Measurements from ENCODE around the gene EMD.

GRCh38 chrX:154371017-154371788 is 7.9 kb upstream of the EMD start:
- TF ChIP-seq, protein P1, sequence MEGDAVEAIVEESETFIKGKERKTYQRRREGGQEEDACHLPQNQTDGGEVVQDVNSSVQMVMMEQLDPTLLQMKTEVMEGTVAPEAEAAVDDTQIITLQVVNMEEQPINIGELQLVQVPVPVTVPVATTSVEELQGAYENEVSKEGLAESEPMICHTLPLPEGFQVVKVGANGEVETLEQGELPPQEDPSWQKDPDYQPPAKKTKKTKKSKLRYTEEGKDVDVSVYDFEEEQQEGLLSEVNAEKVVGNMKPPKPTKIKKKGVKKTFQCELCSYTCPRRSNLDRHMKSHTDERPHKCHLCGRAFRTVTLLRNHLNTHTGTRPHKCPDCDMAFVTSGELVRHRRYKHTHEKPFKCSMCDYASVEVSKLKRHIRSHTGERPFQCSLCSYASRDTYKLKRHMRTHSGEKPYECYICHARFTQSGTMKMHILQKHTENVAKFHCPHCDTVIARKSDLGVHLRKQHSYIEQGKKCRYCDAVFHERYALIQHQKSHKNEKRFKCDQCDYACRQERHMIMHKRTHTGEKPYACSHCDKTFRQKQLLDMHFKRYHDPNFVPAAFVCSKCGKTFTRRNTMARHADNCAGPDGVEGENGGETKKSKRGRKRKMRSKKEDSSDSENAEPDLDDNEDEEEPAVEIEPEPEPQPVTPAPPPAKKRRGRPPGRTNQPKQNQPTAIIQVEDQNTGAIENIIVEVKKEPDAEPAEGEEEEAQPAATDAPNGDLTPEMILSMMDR (IDR thresholded peaks at IDR 0.05), result no peak
- TF ChIP-seq EZH2 (IDR thresholded peaks at IDR 0.05; ENCODE audit: borderline replicate concordance, insufficient read depth, low read depth, low read length, poor library complexity, severe bottlenecking), result no peak

Data from B cell (primary cell).